K562 (cell line): Measurements from ENCODE around the gene OBSL1. TPM values are rescaled to one million over a fixed set of nuclear protein-coding genes. Genes with fewer than 3 reads are reported as not detected.

Experiments used
- ATAC-seq: fragments of 200-7000 bp; cut with Tn5 transposase; 3 replicates; pipeline ENCODE4 v1.9.1; 2020; ENCODE audit warnings: moderate library complexity
- BruUV-seq: library from RNA; stranded (reverse); fragments of 400-500 nt; replicated peaks from 2 replicates; lab custom pipeline; 2021; lab: Mats Ljungman, UMichigan
- CTCF ChIA-PET: fragments of 300-600 bp; formaldehyde crosslinking; extraction: SDS; loops from one replicate; lab custom pipeline; 2021; ENCODE audit warnings: low intra/inter-chr PET ratio; lab: Yijun Ruan, JAX
- POLR2A ChIA-PET: fragments of 300-600, 350-650 bp; sonication (Branson Sonifier 250); formaldehyde crosslinking; extraction: SDS; loops from one replicate; lab custom pipeline; 2021; ENCODE audit warnings: antibody characterized with exemption, inconsistent platforms; lab: Yijun Ruan, JAX
- DNase-seq, 4 experiments: peaks; one replicate each; pipeline versions ENCODE4 v3.0.0 to v3.0.0-alpha.2; 2011 to 2018; ENCODE audit warnings: low spot score in 3 of 4, mixed read lengths in 3 of 4; ENCODE audit errors: extremely low read depth in 1 of 4
- FAIRE-seq: peaks from 2 replicates; lab custom pipeline; 2011; peaks lifted over from hg19 to GRCh38; lab: Jason Lieb, UNC
- H2AFZ ChIP-seq: 2 replicates; pipeline ENCODE4 v1.6.0; 2011; ENCODE audit warnings: low read depth, low read length, control low read depth, inconsistent platforms
- H3K27ac ChIP-seq: fragments of 200-600 bp; 3 replicates; pipeline ENCODE4 v1.8.0; 2011; ENCODE audit warnings: low read depth, mild to moderate bottlenecking, control low read depth, inconsistent platforms, low read length, moderate library complexity, mixed read lengths; ENCODE audit errors: extremely low read depth
- H3K27me3 ChIP-seq, 2 experiments: fragments of 300-600 bp in 1 of 2; 2 replicates in 1 of 2; 3 replicates in 1 of 2; pipeline versions ENCODE4 v1.6.0 to v1.8.0; 2011; ENCODE audit warnings: inconsistent platforms in 2 of 2, low read length in 2 of 2, mild to moderate bottlenecking in 1 of 2, mixed read lengths in 1 of 2, moderate library complexity in 1 of 2; ENCODE audit not compliant: control insufficient read depth in 2 of 2, insufficient read depth in 2 of 2
- H3K36me3 ChIP-seq: fragments of 300-600 bp; 3 replicates; pipeline ENCODE4 v1.8.0; 2011; ENCODE audit warnings: mild to moderate bottlenecking, low read length, inconsistent platforms; ENCODE audit not compliant: control insufficient read depth, insufficient read depth
- H3K4me1 ChIP-seq, 2 experiments: fragments of 200-600 bp in 1 of 2; replicated peaks in 1 of 2; 2 replicates in 1 of 2; 3 replicates in 1 of 2; pipeline versions ENCODE4 v1.5.1 to v1.8.0; 2011; ENCODE audit warnings: inconsistent platforms in 2 of 2, low read length in 2 of 2, mild to moderate bottlenecking in 1 of 2, mixed read lengths in 1 of 2, moderate library complexity in 1 of 2; ENCODE audit not compliant: control insufficient read depth in 2 of 2, insufficient read depth in 2 of 2
- H3K4me2 ChIP-seq: 2 replicates; pipeline ENCODE4 v1.6.1; 2011; ENCODE audit warnings: low read length, control low read depth, inconsistent platforms, mixed read lengths; ENCODE audit not compliant: insufficient read depth
- H3K4me3 ChIP-seq: fragments of 200-600 bp; sonication (generic), shearing (Covaris generic); 2 replicates; pipeline ENCODE4 v1.5.1; 2016; ENCODE audit warnings: control low read depth, inconsistent platforms
- H3K79me2 ChIP-seq: fragments of 200-600 bp; 3 replicates; pipeline ENCODE4 v1.8.0; 2011; ENCODE audit warnings: low read length, inconsistent platforms; ENCODE audit not compliant: control insufficient read depth, insufficient read depth
- H3K9ac ChIP-seq, 2 experiments: 2 replicates each; pipeline versions ENCODE4 v1.6.0 to v1.6.1; 2011; ENCODE audit warnings: low read depth in 2 of 2, low read length in 2 of 2, control low read depth in 1 of 2, inconsistent platforms in 1 of 2, mild to moderate bottlenecking in 1 of 2, mixed read lengths in 1 of 2; ENCODE audit not compliant: insufficient read depth in 1 of 2
- H3K9me1 ChIP-seq: one replicate; pipeline ENCODE4 v1.6.0; 2011; ENCODE audit warnings: inconsistent platforms, mild to moderate bottlenecking, low read length, moderate library complexity; ENCODE audit not compliant: control insufficient read depth, insufficient read depth
- H3K9me3 ChIP-seq: replicated peaks from 2 replicates; pipeline ENCODE4 v1.5.1; 2011; ENCODE audit warnings: low read depth, low read length, inconsistent platforms; ENCODE audit not compliant: control insufficient read depth, insufficient read depth
- H4K20me1 ChIP-seq: replicated peaks from 2 replicates; pipeline ENCODE4 v1.6.1; 2011; ENCODE audit warnings: low read length, inconsistent platforms, mixed read lengths; ENCODE audit not compliant: control insufficient read depth, insufficient read depth
- GMEB1 ChIP-seq: fragments of 250-450 bp; sonication (Bioruptor Pico); IDR thresholded peaks from 2 replicates; pipeline ENCODE4 v1.4.0; 2020; ENCODE audit warnings: mild to moderate bottlenecking
- ILF3 ChIP-seq: fragments of 450-650 bp; IDR thresholded peaks from 2 replicates; pipeline ENCODE4 v1.6.1; 2018; ENCODE audit warnings: antibody characterized with exemption, mild to moderate bottlenecking, moderate library complexity, borderline replicate concordance
- KLF13 ChIP-seq: fragments of 450-650 bp; IDR thresholded peaks from 2 replicates; pipeline ENCODE4 v1.6.1; 2016; ENCODE audit warnings: missing genetic modification characterization, low read depth, mild to moderate bottlenecking, missing compliant biosample characterization, moderate library complexity, borderline replicate concordance
- RB1 ChIP-seq: fragments of 450-650 bp; IDR thresholded peaks from 2 replicates; pipeline ENCODE4 v1.6.1; 2017; ENCODE audit warnings: low read depth, mild to moderate bottlenecking
- RUNX1 ChIP-seq: sonication (generic); IDR thresholded peaks from 2 replicates; pipeline ENCODE4 v1.6.1; 2016; ENCODE audit warnings: antibody characterized with exemption, low read depth
- ZBTB43 ChIP-seq: sonication (generic); formaldehyde crosslinking; IDR thresholded peaks from 2 replicates; pipeline ENCODE4 v1.8.0; 2023; ENCODE audit warnings: mild to moderate bottlenecking, missing genetic modification reagents
- ZKSCAN3 ChIP-seq: fragments of 250-450 bp; sonication (Bioruptor Pico); IDR thresholded peaks from 2 replicates; pipeline ENCODE4 v1.4.0; 2020
- ZNF75A ChIP-seq: fragments of 450-650 bp; formaldehyde crosslinking; IDR thresholded peaks from 2 replicates; pipeline ENCODE4 v1.4.0; 2020; ENCODE audit warnings: mild to moderate bottlenecking
- WGBS: fragments of 100-300 bp; shearing (Covaris generic); methylation state at CpG from one replicate; pipeline ENCODE4 v1.1.6; 2016; ENCODE audit warnings: low coverage, mixed read lengths; ENCODE audit not compliant: insufficient coverage; ENCODE audit errors: missing lambda C conversion rate; 5-methylcytosine and 5-hydroxymethylcytosine counted together
- in situ Hi-C: fragments of 300-500 bp; cut with MboI; formaldehyde crosslinking; loops from 4 replicates; pipeline ENCODE4 v1.15.0; 2018; ENCODE audit warnings: inconsistent platforms, mixed read lengths
- intact Hi-C: fragments of 100-400 bp; cut with micrococcal nuclease; formaldehyde crosslinking; loops from 2 replicates; pipeline ENCODE4 v1.14.2; 2022
- polyA plus RNA-seq, 8 experiments: library from polyadenylated mRNA; depleted of rRNA in 4 of 8; stranded (reverse) in 5 of 8; unstranded in 3 of 8; fragments of >200 nt; fragmentation: Nextera tagmentation in 2 of 8; fragmentation: Illumina TruSeq in 1 of 8; extraction: Ambion mirVana in 2 of 8; extraction: Trizol in 1 of 8; gene quantifications; 2 replicates each; pipeline versions ENCODE4 v1.2.1 to v1.2.3, GENCODE V29; 2011 to 2014; ENCODE audit warnings: inconsistent platforms in 1 of 8, missing spikeins in 1 of 8
- total RNA-seq, 7 experiments: library from RNA; depleted of rRNA in 6 of 7; stranded (reverse); fragments of >200 nt in 6 of 7; fragmentation: Illumina TruSeq in 2 of 7; extraction: Trizol in 2 of 7; gene quantifications; 2 replicates each; pipeline versions ENCODE4 v1.2.1 to v1.2.3, GENCODE V29; 2011 to 2021; ENCODE audit warnings: low replicate concordance in 1 of 7
- TF ChIP-seq, protein P1 (sequence below): fragments of 450-650 bp; formaldehyde crosslinking; IDR thresholded peaks from 2 replicates; pipeline ENCODE4 v1.4.0; 2022; ENCODE audit warnings: missing genetic modification characterization
- TF ChIP-seq, protein P2 (sequence below): sonication (generic); formaldehyde crosslinking; IDR thresholded peaks from 2 replicates; pipeline ENCODE4 v1.8.0; 2022; ENCODE audit warnings: missing genetic modification reagents, mild to moderate bottlenecking, borderline replicate concordance

The OBSL1 gene
- total and polyA plus RNA-seq, 9 of the 15 experiments (the other 6 are each of a cell fraction or from before 2014, with no cell fraction given) = 1.2 to 26.6 (median 8.6) TPM

DNA sequence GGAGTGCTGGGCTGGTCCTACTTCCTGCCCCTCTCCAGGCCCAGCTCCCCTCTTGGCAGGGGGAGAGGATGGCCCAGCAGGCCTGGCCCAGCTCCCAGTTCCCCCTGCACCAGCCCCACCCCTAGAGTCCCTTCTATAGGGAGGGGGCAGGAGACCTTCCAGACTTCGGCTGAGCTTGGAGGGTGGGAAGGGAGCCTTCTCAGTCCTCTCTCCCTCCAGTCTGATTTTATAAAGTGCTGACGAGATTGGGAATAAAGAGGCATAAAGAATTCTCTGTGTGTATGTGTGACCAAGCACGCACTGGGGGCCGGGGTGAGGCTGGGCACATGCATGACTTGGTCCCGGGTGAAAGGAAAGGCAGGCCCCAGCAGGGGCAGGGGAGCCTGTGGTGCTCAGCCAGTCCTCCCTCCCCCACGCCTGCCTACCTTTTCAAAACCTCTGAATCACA, 32.8 kb downstream of the OBSL1 start:
- BruUV-seq = no TSS peak
- H4K20me1 ChIP-seq = peaks cover 18% of the 10 kb centered on the region; the same call in 1 of the 2 replicates
- peaks cover 0 to 60% of the 10 kb centered on the region in 2 experiments; a peak in 3 of 5 replicates for H3K4me1 ChIP-seq
- in situ Hi-C loops (no loop called here), intact Hi-C loops (no loop called here)
- no peaks in the 10 kb centered on the region for H3K27me3 ChIP-seq
- no peak overlapping the region; a peak in 1 of 4 replicates for H3K9ac ChIP-seq
- no peaks in the 10 kb centered on the region for H3K9me1 ChIP-seq
- ATAC-seq (no peak), DNase-seq (no peak), FAIRE-seq (no peak)
- H3K79me2 ChIP-seq = peaks cover 17% of the 10 kb centered on the region
- 84% methylated on average over 5 of the region's 6 CpGs for WGBS
- no peak overlapping the region for H3K27ac ChIP-seq
- no peaks in the 10 kb centered on the region for H3K9me3 ChIP-seq
- H3K36me3 ChIP-seq = peaks cover 45% of the 10 kb centered on the region; the same call in 2 of the 3 replicates
- CTCF ChIA-PET = interaction anchor here (0.8 kb wide), 1 partner anchor 56 kb away, joined by 3 read pairs; no protein-coding TSS in a partner anchor
- POLR2A ChIA-PET = interaction anchor here (0.5 to 1.1 kb wide), 2 partner anchors 58 to 164 kb away, joined by 3 read pairs; no protein-coding TSS in a partner anchor
- H2AFZ ChIP-seq = no peak overlapping the region
- H3K4me2 ChIP-seq = no peak overlapping the region
- H3K4me3 ChIP-seq = no peak overlapping the region
- TF ChIP-seq RUNX1 (no peak), KLF13 (tag) (no peak), ZBTB43 (CRISPR knock-in tag) (no peak), ILF3 (no peak), ZKSCAN3 (CRISPR knock-in tag) (no peak), RB1 (no peak), ZNF75A (no peak), GMEB1 (CRISPR knock-in tag) (no peak)
- TF ChIP-seq, protein P1, sequence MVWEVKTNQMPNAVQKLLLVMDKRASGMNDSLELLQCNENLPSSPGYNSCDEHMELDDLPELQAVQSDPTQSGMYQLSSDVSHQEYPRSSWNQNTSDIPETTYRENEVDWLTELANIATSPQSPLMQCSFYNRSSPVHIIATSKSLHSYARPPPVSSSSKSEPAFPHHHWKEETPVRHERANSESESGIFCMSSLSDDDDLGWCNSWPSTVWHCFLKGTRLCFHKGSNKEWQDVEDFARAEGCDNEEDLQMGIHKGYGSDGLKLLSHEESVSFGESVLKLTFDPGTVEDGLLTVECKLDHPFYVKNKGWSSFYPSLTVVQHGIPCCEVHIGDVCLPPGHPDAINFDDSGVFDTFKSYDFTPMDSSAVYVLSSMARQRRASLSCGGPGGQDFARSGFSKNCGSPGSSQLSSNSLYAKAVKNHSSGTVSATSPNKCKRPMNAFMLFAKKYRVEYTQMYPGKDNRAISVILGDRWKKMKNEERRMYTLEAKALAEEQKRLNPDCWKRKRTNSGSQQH (CRISPR knock-in tag) = no peak
- TF ChIP-seq, protein P2, sequence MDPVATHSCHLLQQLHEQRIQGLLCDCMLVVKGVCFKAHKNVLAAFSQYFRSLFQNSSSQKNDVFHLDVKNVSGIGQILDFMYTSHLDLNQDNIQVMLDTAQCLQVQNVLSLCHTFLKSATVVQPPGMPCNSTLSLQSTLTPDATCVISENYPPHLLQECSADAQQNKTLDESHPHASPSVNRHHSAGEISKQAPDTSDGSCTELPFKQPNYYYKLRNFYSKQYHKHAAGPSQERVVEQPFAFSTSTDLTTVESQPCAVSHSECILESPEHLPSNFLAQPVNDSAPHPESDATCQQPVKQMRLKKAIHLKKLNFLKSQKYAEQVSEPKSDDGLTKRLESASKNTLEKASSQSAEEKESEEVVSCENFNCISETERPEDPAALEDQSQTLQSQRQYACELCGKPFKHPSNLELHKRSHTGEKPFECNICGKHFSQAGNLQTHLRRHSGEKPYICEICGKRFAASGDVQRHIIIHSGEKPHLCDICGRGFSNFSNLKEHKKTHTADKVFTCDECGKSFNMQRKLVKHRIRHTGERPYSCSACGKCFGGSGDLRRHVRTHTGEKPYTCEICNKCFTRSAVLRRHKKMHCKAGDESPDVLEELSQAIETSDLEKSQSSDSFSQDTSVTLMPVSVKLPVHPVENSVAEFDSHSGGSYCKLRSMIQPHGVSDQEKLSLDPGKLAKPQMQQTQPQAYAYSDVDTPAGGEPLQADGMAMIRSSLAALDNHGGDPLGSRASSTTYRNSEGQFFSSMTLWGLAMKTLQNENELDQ (CRISPR knock-in tag) = no peak
